HG02798 (cell line): ENCODE measurements around the gene KCNMB3.
"Not testable (repeated sequence)": the region's sequence is repeated elsewhere in the genome, so short reads cannot be mapped to it uniquely, and the experiment has no call there.

ENCODE experiments used
- ATAC-seq: cut with Tn5 transposase; IDR thresholded peaks from one replicate; pipeline ENCODE4 v1.9.1; 2021; ENCODE audit warnings: mild to moderate bottlenecking; ENCODE audit not compliant: unreplicated experiment, poor library complexity

The KCNMB3 gene

DNA sequence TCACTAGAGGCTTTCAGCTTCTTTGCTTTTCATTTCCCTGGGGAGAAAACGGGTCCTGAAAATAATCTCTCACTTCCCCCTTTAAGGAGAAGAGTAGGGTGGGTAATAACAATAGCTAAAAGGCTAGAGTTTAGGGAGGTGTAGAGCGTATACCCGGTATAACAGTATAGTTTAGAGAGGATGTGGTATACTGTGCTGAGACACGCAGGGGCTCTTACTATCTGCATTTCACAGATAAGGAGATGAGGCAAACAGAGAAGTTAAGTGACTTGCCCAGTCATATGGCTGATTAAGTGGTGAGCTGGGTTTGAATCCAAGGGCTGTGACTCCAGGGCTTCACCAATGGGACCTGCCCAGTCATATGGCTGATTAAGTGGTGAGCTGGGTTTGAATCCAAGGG is 15.0 kb upstream of the KCNMB3 start:
- ATAC-seq, result peak; percentile 22

DNA sequence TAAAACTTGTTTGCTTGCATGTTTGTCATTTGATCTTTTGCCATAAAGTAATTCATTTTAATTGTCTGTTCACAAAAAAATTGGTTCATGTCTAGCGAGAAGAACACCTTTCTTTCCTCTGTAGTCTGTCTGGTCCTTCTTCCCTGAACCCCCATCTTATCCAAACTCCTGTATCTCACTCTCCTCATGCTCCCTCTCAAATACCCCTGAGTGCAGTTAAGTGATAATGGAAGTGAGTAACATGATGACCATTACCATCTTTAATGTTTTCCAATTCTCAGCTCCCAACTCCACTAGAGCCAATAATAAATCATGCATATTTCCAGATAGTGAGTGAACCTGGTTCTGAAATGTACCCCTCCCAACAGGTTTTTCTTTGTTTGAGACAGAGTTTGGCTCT is 14.2 kb upstream of the KCNMB3 start:
- ATAC-seq, result no peak

DNA sequence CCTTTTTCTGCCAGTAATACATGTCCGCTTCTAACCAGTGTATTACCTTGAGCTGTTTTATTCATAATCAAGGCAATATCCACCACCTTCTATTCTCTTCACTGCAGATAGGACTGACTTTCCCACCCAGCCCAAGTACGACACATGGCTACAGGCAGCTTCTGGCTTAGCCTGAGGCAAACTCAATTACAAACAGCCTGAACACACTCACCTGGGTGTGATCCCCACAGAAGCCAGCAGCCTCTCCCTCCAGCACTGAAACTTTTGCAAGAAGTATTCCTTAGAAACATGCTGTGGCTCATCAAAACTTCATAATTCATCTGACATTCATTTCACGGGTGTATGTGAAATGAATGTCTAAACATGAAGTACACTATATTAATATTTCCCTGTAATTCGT is 13.5 kb upstream of the KCNMB3 start:
- no peak for ATAC-seq

DNA sequence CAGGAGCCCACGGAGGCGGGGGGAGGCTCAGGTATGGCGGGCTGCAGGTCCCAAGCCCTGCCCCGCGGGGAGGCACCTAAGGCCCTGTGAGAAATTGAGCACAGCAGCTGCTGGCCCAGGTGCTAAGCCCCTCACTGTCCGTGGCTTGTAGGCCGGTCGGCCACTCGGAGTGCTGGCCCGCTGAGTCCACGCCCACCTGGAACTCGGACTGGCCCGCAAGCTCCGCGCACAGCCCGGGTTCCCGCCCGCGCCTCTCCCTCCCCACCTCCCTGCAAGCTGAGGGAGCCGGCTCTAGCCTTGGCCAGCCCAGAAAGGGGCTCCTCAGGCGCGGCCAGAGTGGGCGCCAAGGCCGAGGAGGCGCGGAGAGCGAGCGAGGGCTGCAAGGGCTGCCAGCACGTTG is 12.2 kb upstream of the KCNMB3 start:
- no peak for ATAC-seq

DNA sequence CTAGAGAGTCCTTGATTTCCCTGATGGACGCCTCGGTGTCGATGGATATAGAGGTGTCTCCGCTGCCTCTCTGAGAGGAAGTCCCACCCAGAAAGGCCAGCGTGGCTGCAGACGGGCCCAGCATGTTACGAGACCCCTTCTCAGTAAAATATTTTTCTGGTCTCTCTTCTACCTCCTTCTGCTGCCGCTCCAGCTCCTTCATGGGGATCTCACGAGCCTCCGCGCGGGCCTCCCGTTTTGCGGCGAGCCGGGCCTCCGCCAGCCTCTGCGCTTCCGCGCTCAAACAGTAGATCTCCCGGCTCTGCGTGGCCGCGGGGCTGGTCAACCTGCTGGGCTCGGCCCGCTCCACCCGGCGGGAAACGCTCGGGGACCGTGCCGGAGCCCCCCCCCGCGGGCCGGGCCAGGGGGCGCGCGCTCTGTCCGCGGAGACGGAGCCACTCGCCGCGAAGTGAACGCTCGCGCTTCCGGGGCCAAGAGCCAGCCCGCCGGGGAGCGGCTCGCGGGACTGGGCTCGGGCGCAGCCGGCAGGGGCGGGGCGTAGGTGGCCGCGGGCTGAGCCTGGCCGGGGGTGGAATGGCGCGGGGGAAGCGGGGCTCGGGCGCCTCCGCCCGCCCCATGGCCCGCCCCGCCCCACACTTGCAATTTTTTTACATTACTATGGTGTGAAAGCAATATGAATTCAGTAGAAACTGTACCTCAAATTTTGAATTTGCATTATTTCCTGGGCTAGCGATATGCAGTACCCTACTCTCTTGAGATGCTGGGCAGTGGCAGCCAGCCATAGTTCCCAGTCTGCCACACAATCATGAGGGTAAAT is 10.2 kb upstream of the KCNMB3 start:
- ATAC-seq, result peak; percentile 96

DNA sequence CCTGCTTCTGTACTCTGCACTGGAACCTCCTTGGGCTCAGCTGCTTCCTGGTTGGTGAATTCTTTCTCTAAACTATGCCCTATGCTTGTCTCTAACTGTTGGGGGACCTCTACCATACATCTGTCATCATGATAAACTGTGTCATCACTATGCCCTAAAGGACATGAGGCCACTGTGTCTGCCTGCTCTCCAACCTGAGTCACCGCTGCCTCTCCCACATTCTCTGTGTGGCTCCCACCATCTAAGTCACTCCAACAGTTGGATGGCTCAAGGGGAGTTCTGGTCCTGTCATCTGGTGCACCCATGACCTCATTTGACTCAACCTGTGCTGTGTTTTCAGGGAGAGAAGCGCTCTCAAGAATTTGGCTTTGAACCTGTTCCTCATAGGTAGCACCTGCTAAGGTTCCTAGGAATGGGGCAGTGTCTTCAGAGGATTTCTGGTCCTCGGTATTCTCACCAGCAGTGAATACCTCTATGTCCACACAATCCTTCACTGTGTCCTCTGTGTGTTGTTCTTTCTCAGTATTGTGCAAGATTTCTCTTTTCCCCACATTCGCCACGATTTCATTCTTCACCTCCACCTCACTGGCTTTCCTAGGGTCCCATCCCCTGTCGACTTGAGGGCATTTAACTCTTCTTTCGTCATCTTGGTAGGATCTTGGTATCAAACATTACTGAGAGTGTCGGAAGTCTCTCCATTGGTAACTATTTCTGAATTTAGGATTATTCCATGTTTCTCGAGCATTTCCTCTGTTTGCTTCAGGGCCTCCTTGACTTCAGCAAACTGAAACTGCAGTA is 9.2 kb upstream of the KCNMB3 start:
- not testable (repeated sequence) for ATAC-seq

DNA sequence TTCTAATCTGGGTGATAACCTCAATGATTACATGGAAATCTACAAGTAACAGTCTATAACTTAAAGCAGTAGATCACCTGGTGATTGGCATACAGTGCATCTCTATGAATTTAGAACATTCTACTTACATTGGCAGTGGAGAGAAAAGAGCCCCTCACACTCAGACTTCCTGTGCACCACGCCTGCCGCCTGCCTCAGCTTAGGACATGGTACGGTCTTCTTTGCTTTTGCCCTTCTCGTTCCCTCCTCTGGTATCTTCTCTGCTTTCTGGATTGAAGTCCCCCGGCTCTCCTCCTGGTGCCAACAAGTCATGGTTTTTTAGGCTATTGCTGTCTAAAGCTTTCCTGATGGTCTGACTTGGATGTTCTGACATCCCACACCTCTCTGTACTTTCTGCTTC is 7.9 kb upstream of the KCNMB3 start:
- no peak for ATAC-seq

DNA sequence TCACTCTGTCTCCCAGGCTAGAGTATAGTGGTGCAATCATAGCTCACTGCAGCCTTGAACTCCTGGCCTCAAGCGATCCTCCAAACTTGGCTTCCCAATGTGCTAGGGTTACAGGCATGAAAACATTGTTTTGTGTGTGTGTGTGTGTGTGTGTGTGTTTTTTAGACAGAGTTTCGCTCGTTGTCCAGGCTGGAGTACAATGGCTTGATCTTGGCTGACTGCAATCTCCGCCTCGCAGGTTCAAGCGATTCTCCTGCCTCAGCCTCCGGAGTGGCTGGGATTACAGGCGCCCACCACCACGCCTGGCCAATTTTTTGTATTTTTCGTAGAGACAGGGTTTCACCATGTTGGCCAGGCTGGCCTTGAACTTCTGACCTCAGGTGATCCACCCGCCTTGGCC is 6.8 kb upstream of the KCNMB3 start:
- ATAC-seq, result not testable (repeated sequence)

DNA sequence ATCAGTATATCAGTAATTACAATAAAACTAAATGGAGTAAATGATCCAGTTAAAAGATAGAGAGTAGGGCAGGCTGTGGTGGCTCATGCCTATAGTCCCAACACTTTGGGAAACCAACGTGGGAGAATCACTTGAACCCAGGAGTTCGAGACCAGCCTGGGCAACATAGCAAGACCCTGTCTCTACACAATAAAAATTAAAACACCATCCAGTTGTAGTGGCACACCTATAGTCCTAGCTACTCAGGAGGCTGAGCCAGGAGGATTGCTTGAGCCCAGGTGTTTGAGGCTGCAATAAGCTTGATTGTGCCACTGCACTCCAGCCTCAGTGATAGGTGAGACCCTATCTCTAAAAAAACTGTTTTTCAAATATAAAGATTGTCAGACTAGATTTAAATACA is 5.9 kb upstream of the KCNMB3 start:
- no peak for ATAC-seq

DNA sequence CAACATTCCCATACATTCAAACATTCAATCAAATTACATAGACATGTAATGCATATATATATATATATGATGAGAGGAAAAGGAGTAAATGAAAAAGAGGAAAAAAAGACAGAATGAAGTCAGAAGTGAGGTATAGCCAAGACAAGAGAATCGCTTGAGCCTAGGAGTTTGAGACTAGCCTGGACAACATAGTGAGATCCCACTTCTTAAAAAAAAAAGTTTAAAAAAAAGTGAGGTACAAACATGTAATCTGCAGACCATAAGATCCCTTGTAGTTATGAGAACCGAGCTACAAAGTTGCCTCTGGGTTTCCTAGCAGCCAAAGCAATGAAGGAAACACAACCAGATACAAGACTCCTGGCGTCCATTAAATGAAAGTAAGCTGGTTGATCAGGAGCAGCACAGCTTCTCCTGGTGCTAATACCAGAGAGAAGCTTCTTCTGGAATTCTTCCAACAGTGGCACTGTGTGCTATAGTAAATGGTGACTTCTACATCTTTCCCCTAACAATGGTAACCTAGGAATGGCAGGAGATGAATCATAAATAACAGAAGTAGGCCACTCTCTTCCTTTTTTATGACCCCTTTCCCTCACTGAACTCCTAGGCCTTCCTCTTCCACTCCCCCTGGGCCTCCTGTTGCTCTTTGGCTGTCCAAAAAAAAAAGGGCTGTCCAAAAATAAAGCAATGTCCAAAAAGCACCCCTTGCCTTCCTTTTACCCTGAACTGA is 3.5 kb downstream of the KCNMB3 start:
- ATAC-seq, result no peak

DNA sequence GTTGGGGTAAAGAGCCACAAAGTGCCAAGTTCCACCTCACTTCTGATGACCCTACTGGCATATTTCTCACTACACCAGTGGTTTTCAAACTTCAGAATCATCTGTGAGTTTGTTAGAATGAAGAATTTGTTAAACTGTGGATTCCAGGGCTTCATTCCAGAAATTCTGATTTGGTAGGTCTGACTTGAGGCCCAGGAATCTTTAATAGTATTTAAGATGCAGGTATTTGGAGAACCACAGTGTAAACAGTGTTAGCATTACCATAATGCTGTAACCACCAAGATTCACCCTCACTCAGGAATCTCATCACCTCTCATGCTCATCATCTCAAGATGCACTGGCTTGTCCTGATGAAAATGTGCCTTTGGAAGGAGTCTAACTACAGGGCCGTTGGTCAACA is 6.0 kb downstream of the KCNMB3 start:
- ATAC-seq, result no peak

DNA sequence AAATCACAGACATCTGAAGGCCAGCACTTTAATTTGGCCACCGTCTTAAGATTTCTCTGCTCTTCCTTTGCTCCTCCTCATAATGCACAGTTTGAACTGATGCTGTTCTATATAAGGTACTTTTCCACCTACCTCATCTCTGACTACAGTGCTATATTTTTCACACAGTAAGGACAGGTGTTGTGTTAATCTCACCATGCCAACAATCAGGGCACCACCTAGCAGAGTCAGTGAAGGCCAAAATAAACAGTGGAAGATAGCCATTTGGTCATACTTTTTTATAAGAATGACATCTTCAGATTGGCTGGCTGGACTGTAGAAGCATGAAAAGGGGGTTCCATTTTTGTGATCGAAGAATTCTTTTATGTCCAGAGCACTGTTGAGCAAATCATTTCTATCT is 8.1 kb downstream of the KCNMB3 start:
- not testable (repeated sequence) for ATAC-seq

DNA sequence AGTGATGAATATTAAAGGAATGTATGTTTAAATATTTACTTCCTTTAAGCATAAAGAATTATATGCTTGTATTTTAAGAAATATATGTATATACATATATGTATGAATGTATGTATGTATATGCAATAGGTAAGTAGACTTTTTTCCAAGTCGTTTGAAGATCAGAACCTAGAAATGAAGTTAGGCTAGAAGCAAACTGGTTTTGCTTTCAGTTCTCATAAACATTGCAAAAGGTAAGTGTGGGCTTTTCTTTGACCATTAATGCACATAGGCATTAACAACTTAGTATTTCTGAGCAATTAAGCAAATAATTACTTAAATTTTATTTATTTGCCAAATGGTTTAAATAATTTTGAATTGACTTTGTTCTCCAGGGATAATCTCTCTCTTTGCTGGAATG is 10.6 kb downstream of the KCNMB3 start:
- ATAC-seq, result peak; percentile 71

DNA sequence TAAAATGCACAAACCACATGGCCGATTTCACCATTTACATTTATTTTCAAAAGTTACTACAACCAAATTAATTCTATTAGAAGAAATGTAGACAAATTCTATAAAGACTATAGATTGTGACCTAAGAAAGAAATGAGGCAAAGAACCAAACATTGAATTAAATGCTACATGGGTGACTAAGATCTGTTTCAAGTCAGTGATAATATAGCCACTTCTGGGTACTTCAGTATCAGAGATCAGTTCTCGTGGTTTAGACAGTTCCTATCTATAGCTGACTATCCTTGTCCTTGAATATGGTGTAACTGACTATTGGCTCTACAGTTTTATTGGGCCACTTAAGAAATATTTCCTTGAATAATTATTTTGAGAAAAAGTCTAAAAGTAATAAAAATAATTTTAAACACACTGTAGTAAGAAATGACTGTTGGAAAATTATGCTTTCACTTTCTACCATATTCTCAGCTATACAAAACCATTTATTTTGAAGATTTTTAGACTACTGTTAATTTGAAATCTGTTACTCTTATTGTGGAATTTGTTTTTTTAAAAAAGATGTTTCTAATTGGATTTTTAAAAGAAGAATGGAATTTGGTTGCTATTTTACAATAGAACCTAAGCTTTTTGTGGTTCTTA is 14.1 kb downstream of the KCNMB3 start:
- peak; percentile 65 for ATAC-seq

DNA sequence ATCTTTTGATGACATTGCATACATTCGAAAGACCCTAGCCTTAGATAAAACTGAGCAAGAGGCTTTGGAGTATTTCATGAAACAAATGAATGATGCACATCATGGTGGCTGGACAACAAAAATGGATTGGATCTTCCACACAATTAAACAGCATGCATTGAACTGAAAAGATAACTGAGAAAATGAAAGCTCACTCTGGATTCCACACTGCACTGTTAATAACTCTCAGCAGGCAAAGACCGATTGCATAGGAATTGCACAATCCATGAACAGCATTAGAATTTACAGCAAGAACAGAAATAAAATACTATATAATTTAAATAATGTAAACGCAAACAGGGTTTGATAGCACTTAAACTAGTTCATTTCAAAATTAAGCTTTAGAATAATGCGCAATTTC is 16.7 kb downstream of the KCNMB3 start:
- no peak for ATAC-seq

DNA sequence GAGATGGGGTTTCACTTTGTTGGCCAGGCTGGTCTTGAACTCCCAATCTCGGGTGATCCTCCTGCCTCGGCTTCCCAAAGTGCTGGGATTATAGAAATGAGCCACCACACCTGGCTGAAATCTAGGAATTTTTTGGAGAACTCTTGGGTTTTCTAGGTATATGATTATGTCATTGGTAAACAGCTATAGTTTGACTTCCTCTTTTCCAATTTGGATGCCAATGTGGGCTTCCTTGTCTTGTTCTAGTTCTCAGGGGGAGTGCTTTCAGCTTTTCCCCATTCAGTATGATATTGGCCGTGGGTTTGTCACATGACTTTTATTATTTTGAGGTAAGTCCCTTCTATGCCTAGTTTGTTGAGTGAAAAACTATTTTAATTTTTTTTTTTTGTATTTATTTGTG is 17.9 kb downstream of the KCNMB3 start:
- ATAC-seq, result no peak

DNA sequence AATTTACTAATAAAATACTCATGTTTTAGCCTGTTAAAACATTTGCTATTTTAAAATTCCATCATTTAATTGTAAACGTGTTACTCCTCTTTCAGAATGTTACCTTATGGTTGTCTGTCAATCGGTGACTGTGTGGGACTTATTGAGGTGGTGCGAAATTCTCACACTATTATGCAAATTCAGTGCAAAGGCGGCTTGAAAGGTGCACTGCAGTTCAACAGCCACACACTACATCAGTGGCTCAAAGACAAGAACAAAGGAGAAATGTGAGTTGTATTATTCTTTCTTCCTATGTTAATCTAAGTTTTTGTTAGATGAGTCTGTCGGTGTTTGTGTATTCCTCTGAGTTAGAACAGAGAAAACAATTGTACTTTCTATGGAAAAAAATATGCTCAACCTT is 21.7 kb downstream of the KCNMB3 start:
- ATAC-seq, result peak; percentile 78

DNA sequence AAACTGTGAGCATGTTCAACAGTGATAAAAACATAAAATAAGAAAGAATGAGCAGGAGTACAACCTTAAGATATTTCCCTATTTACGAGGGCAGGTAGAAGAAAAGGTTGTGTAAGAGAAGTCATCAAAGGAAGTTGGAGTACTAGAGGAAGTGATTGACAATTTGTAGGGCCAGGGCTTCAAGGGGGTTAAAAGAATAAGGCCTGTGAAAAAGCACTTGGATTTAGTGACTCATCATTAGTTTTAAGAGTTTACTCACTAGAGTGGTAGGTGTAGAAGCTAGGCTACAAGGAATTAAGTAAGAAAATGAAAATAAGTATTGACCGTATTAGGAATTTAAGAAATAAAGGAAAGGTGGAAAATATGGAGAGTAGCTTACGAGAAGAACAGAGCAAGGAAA is 23.6 kb downstream of the KCNMB3 start:
- no peak for ATAC-seq

DNA sequence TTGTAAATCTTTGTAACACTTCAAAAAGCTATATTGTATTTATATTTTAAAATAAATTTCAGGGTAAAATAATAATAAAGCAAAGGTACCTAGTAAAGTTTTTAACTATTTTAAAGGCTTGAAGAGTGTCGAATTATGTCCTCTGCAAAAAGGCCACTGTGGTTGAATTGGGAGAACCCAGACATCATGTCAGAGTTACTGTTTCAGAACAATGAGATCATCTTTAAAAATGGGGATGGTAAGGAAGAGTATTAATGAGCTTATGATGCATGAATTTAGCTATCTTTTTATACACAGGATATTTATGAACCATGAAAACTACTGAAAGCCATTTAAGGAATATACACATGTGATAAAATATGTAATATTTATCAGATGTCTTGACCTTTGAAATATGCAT is 26.3 kb downstream of the KCNMB3 start:
- no peak for ATAC-seq

DNA sequence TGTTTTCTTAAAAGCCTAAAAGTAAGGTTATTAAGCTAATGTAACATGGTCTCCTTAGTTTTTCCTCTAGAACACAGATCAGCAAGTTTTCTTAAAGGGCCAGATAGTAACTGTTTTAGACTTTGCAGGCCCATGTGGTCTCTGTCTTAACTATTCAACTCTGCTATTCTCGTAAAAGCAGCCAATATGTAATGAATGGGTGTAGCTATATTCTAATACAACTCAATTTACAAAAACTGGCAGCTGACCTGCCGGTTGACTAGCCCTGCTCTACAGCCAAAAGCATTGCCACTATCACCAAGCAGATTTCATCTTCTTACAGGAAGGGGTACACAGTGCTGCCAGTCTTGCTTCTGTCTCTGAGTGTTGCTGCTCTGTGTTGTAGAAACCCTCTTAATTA is 27.4 kb downstream of the KCNMB3 start:
- no peak for ATAC-seq

DNA sequence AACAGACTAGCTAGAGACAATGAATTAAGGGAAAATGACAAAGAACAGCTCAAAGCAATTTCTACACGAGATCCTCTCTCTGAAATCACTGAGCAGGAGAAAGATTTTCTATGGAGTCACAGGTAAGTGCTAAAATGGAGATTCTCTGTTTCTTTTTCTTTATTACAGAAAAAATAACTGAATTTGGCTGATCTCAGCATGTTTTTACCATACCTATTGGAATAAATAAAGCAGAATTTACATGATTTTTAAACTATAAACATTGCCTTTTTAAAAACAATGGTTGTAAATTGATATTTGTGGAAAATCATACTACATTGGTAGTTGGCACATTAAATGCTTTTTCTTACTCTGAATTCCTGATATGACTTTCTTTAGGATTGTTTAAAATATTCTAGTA is 32.7 kb downstream of the KCNMB3 start:
- not testable (repeated sequence) for ATAC-seq
